GM18868 (cell line): ENCODE measurements around the gene TMEM44.
A peak's percentile ranks its signal among the peaks of the same experiment; 100 is the strongest.

ENCODE experiments used
- ATAC-seq: cut with Tn5 transposase; IDR thresholded peaks from one replicate; pipeline ENCODE4 v1.9.1; 2021; ENCODE audit warnings: mild to moderate bottlenecking, moderate library complexity; ENCODE audit not compliant: unreplicated experiment

TMEM44 gene, protein sequence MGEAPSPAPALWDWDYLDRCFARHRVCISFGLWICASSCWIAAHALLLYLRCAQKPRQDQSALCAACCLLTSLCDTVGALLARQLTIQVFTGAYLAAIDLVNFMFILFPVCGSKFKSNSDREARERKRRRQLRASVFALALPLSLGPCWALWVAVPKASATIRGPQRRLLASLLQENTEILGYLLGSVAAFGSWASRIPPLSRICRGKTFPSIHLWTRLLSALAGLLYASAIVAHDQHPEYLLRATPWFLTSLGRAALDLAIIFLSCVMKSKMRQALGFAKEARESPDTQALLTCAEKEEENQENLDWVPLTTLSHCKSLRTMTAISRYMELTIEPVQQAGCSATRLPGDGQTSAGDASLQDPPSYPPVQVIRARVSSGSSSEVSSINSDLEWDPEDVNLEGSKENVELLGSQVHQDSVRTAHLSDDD

DNA sequence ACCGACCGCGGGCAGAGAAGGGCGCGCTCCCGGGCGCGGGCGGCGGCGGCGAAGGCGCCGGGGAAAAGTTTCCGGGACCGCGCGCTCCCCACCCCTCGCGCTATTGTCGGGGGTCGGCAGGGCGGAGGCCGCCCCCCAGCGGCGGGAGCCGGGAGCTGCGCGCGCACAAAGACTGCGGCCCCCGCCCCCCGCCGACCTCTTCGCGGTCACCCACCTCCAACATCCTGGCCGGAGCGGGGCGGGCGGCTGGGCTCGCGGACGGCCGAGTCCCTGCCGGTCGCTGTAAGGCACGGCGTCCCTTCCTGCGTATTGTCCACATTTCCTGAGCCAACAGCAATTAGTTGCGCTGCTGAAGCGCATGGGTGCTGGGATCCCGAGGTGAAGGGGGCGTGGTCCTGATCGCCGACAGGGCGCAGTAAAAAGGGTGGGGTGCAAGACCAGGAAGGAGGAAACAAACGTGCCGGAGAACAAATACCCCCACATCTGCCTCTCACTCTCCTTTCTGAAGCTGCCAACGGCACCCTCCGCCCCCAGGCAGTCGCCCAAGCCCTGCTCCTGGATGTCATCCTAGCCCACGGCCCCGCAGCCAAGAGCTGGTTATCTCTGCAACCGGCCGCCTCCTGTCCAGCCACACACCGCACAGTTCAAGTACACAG, at the start of gene TMEM44:
TSS of gene TMEM44 (minus strand) at position 71 of the 656 bp plus-strand sequence. CDS start 204 bp downstream, outside the sequence.
- peak; percentile 86 for ATAC-seq

DNA sequence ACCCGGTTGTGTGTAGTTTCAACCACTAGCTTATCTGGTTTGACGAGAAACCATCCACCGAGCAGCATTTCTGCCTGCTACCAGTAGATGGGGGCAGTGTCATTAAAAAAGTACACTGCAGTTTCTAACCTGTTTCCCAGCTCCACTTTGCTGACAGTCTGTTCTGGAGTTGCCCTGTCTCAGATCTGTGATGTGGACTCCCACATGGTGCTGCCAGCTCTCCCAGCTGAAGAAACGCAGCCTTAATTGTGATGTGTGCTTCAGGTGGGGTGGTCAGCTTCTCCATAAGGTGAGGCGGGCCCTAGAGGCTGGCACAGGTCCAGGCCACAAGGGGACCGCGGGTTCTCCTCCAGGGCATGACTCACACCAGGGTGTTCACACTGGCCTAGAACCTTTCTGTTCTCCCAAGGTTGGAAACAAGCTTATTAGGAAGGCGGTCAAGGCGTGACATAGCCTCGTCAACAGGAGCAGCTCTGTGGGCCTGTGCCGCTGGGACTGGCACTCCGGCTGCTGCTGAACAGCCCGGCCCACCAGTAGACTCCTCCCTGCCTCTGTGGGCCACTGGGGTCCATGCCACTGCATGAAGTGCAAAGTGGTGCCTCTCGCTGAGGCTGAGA, 49.6 kb upstream of the TMEM44 start:
- peak; percentile 55 for ATAC-seq

DNA sequence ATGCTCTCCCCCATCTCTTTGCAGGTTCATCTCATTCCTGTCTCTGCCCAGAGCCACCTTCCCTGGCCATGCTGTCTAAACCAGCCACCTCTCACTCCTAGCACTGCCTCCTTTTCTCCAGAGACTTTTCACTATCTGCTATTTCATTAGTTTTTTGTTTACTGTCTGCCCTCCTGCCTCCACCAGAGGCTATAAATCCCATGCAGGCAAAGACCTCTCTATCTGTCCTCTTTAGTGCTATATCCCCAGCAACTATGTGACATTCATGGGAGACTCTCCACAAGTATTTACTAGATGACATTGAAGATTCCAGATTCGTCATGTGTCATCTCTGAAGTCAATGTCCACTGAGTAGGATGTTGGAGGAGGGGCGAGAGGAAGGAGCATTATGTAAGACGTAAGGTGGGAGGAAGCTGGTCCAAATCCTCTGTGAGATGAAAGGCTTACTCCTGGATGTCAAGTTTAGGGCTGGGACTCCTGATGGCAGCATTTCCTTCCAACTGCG, 49.0 kb upstream of the TMEM44 start:
- no peak for ATAC-seq

DNA sequence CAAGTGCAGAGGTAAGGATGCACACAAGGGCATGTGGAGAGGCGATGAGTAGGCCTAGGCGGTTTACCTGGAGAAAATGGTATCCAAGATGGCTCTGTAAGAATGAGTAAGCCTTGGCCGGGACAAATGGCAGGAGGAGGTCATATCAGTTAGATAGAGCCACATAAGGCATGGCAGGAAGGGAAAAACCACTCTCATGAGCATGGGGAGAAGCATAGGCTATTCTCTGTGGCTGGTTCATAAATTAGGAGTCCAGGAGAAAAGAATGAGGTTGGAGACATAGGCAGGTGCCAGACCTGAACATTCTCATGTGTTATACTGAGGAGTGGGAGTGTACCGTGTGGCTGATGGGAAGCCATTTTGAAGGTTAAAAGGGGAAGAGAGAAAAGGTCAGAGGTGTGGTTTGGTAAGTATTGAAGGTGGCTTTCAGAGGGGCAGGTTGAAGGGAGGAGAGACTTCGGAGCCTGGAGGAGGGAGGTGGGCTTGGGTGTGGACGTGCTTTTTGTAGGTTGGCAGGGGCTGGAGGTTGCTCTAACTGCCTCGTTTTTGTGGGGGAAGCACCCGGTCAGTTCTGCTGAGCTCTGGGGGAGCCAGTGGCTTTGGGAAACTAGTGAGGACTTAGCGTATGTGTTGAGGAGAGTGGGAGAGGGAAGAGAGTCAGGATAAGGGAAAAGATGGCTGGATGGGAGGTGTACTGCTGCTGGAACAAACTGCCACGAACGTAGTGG, 47.8 kb upstream of the TMEM44 start:
- ATAC-seq, result no peak

DNA sequence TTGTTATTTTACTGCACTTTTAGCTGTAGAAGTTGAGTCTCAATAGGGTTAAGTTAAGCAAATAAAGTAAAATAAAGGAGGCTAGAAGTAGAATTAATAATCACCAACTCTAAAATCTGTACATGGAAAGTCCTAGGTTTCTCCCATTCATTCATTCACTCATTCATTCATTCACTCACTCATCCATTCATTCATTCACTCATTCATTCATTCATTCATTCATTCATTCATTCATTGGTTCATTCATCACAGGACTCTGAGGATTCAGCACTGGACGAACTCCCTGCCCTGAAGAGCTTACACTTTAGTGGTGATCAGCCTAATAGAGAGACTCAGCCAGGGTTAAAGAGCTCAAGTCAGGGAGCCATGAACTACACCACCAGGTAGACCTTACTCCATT, 43.3 kb upstream of the TMEM44 start:
- ATAC-seq, result no peak

DNA sequence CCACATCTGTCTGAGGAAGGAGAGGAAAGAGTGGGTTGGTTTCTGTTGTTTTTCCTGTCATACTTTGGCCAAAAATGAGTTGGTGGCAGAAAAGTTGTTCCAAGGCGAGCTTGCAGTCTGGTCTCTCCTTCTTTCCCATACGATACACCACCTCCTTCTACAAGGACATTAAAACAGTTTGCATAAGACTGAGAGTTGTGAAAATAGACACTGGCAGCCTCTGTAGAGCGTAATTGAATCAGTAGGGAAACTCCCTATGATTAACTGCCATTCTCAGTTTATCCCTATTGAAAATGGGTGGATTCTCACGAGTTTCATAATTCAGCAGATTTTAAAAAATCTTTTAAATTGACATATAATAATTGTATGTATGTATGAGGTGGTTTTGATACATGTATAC, 42.5 kb upstream of the TMEM44 start:
- no peak for ATAC-seq

DNA sequence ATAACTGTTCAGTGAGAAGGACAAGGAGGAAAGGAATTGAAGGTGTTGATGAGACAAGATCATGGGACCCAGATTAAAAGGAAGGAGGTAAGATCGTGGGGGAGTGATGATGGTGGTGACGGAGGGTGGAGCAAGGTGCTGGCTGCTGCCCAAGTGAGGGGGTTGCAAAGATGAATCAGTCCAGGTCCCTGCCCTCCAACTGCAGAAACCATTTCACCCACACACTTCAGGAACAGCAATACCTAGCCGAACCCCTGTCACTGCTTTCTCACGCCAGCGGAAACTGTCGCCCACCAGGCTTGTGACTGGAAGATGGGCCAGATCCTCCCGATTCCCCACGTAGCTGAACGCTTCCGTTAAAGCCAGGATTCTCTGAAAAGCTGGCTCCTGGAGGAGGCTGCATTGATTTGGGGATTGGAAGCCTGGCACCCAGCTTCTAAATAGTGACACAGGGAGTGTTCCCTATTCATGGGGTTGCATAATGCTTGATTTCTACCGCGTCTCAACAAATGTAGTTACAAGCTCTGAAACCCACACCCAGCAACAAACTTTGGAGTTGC, 41.9 kb upstream of the TMEM44 start:
- no peak for ATAC-seq

DNA sequence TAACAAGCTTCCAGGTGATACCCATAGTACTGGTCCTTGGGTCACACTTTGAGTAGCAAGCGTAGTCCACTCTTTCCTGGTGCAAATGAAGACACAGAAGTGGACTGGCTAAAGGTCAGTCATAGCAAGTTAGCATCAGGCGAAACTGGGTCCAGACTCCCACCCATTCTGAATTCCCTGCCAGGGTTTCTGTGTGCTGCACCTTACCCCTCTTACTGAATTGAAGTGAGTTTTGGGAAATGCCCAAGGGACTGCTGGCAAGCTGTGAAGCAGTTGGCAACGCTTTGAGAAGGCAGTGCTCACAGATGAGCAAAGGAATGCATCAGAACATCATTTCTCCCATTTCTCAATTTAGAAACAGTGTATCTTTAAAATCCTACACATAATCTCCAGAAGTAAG, 40.5 kb upstream of the TMEM44 start:
- no peak for ATAC-seq

DNA sequence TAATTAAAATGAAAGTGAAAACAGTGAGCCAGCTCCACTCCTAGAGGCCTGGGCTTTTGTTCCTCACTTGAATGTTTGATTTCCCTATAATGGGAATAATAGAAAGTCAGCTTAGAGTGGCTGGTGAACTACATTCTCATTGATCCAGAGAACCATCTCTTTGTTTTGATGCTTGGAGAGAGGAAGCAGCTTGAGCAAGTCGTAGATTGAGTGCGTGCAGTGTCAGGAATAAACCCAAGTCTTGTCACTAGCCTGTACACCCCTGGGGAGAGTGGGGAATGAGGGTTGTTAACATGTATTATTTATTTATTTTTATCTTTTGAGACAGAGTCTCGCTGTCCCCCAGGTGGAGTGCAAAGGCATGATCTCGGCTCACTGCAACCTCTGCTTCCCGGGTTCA, 39.7 kb upstream of the TMEM44 start:
- no peak for ATAC-seq

DNA sequence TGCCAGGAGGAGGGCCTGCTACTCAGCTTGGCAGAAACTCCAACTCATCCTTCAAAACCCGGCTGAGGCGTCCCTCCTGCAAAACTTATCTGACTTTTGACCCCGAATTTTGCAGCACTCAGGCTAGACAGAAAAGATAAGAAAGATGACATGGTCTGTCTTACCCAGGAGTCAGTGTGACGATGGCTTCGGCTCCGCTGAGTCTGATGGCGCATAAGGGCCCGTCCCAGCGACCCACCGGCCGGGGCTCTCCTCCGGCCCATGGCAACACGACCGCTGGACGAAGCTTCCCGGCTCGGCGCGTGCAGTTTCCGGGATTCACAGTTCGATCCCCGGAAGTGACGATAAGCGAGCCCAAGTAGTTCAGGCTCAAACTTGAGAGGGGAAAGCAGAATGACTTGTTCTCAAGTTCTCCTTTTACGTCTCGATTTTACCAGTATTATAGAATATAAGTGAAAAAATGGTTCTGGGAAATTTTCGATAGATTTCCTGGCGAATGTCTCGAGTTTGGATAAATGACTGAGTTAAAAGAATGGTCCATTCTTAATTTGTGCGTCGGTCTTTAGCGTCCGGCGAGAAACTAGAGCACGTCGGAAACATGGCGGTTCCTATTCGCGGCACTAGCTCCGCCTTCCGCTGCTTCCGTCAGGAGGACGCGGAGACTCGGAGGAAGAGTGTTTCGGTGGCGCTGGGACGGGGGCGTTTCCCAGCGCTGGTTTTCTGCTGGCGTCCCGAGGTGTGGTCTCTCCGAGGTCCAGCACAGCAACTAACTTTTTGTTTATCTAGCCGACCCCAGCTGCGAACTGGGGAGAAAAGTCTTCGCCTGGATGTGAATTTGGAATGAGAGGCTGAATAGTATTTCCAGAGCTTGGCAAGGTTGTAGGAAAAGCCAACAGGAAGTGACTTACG, 38.9 kb upstream of the TMEM44 start, which contains the start of gene LSG1:
TSS of gene LSG1 (minus strand) at position 292 of the 909 bp plus-strand sequence. CDS start at position 263, 29 bp downstream.
- peak; percentile 90 for ATAC-seq

DNA sequence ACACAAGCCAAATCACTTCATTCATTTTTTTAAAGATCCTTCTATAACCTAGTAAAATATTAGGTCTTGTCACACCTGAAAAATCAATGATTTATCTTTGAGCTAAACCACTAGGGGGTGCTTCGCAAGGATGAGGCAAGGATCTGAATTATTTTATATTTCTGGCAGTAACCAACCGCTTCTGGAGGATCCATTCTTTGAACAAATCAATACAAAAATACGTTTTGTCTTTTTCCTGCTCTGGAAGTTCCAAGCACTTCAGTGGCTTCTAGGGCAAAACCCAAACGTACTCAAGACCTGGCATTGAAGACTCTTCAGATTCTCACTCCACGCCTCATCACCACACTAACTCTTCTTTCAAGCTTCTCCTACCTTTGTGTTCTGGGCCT, 38.3 kb upstream of the TMEM44 start:
- ATAC-seq, result peak; percentile 16

DNA sequence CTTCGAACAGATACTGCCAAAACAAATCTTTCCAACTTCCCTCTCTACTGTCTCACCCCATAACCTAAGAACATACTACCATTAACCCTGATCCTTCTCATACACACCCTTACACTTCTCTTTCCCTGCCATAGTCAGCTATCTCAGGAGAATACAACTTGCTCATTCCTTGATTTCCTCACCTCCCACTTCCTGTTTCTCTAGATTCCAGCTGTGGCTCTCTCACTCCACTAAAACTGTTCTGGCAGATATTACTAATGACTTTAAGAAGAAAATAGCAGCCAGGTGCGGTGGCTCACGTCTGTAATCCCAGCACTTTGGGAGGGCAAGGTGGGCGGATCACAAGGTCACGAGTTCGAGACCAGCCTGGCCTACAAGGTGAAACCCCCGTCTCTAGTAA, 34.1 kb upstream of the TMEM44 start:
- ATAC-seq, result no peak

DNA sequence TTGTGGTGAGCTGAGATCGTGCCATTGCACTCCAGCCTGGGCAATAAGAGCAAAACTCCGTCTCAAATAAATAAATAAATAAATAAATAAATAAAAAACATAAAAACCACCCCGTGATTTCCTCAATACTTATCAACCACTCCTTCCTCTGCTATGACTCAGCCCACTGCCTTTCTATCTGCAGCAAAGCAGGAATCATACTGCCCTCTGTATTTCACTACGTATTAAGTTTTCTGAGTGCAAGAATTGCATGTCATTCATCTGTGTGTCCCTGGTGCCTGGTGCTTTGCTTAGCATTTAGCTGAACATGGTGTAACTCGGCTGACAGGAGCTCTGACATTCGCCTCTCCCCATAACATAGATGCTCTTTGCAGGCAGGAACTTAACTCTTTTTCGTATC, 31.6 kb upstream of the TMEM44 start:
- no peak for ATAC-seq

DNA sequence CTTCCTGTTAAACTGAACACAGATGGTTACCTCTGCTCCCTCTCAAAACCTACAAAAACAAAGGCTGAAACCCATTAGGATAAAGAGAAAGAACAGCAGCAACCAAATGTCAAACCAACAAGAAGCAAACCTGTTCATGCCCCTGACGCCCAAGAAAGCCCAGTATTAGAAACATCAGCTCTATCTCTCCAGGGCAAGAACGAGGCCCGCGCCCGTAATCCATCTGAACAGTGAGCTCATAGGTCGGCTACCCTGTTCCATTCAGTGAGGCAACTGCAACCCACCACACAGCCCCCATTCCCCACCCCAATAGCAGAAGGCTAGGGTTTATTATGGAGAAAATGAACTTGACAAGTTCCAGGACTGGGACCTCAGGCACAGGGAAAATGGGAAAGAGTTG, 28.7 kb upstream of the TMEM44 start:
- no peak for ATAC-seq

DNA sequence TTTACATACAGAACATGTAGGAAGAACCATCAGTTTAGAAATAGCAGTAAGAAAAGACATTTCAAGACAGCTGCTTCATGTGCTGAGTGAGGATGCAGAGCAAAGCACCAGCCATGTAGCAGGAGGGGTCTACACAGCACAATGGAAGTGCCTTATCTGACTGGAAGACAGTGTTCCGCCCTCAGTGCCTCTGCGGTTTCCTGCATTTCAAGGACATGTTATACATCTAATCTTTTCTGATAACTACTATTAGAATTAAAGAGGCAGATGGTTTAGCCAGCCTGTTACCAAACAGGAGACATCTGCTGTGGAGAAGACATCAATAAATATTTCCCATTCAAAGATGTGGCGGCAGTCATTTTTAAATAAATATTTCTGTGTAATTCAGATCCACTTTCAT, 28.2 kb upstream of the TMEM44 start:
- no peak for ATAC-seq

DNA sequence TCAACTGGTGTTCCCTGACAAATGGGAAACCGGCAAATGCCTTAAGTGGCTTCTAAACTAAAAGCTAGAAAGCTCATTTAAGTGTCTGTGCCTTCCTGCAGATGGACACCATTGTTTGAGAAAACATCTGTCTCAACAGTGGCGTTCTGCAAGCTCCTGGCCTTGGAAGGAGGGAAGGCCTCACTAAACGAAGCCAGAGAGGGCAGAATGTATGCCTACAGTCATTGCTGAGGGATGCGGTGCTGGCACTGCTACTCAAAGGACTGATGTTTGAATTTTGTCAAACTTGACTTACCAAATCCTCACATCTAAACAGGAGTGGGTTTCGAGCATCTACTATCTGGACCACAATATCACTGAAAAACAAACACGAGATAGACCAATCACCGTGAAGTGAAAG, 26.6 kb upstream of the TMEM44 start:
- no peak for ATAC-seq

DNA sequence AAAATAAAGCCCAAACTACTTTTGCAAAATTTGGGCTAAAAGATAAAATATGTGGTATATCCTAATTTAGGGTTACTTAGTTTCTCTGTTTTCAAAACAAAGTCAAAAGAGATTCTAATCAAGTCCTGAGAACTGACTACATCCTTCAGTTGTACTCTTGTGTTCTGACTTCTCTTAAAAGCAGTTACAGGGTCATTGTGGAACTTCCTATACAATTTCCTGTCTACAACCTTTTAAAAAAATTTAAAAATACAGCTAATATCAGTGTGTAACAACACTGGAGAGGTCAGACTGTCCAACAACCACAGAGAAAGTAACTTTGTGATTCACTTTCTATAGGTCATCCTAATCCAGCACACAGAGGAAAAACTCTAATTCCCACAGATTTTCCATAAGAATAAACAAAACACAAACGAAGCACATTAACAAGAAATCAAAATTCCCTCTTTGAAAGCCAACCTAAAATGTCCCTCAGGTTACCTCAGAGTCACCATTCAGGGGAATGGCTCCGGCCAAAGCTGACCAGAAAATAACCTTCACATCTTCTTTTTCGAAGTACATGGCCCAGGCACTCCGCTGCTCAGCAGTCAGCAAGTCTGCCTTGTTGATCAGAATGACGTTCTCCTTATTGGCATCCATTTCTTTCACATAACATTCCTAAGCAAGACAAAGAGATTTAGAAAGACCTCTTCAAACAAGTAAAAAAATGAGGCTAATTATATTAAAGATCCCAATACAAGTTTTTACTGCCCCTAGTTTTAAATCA, 25.4 kb upstream of the TMEM44 start:
- ATAC-seq, result no peak

DNA sequence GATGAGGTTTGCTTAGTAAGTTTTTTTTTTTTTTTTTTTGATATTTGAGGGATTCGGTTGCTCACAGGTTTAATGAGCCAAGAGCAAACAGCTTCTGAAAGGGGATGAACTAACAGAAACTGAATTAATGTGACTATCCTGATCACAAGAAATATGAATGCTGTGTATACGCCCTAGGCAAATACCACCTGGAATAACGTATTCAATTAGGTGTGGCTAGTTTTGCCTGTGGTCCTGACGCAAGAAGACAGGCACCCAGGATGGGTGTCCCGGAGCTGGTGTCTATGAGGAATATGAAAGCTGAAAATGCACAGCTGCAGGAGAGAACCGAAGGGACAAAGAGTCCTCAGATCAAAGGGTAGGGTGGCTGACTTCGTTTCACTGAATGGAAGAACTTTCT, 24.2 kb upstream of the TMEM44 start:
- ATAC-seq, result no peak

DNA sequence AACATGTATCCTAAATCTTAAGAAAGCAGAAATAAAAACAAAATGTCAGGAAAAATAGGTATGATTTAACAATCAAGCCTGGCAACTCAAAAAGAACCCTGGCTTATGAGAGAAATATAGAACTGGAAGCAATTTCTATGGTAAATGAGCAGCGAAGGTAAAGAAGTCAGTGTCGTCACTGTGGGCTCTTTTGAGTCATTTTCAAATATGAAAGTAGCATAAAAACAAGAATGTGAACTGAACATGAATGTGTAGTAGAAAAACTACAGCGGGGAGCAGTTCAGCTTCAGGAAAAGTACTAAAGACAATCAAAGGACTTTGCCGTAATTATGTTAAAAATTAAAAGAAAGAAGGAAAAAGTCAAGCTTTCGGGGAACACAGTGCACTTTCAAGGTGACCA, 21.2 kb upstream of the TMEM44 start:
- ATAC-seq, result peak; percentile 56
